DMS79 treated with DMSO at 0.1 percent for 48 hours (cell line): ENCODE results near the gene NUP210.

Experiments used
- DNase-seq: peaks from one replicate; lab custom pipeline; 2025; lab: John Stamatoyannopoulos, UW

Gene NUP210

GRCh38 chr3:13375464-13375863, 44.7 kb downstream of the NUP210 start:
- DNase-seq: no peak

- no peak for DNase-seq
These were observed 46.0 kb downstream of the NUP210 start for GRCh38 chr3:13373975-13374586.

GRCh38 chr3:13372656-13373055, 47.5 kb downstream of the NUP210 start:
- DNase-seq: no peak

GRCh38 chr3:13372126-13372525, 48.0 kb downstream of the NUP210 start:
- DNase-seq: no peak

- no peak for DNase-seq
These were observed 48.7 kb downstream of the NUP210 start for GRCh38 chr3:13371100-13372075.

GRCh38 chr3:13370609-13371008, 49.5 kb downstream of the NUP210 start:
- no peak for DNase-seq

GRCh38 chr3:13370055-13370454, 50.1 kb downstream of the NUP210 start:
- DNase-seq: no peak

- DNase-seq: no peak
These were observed 51.3 kb downstream of the NUP210 start for GRCh38 chr3:13368834-13369233.

- DNase-seq: no peak
These were observed 52.4 kb downstream of the NUP210 start for GRCh38 chr3:13367728-13368127.

GRCh38 chr3:13365390-13366379, 54.4 kb downstream of the NUP210 start:
- DNase-seq: no peak

GRCh38 chr3:13364602-13365271, 55.4 kb downstream of the NUP210 start:
- DNase-seq: no peak

- DNase-seq: no peak
These were observed 57.6 kb downstream of the NUP210 start for GRCh38 chr3:13362551-13362950.

GRCh38 chr3:13359916-13360315, 60.2 kb downstream of the NUP210 start:
- no peak for DNase-seq

- no peak for DNase-seq
These were observed 61.5 kb downstream of the NUP210 start for GRCh38 chr3:13358643-13359042.

GRCh38 chr3:13358051-13358450, 62.1 kb downstream of the NUP210 start:
- no peak for DNase-seq

- DNase-seq: no peak
These were observed 63.0 kb downstream of the NUP210 start for GRCh38 chr3:13357074-13357473.

- DNase-seq: no peak
These were observed 66.1 kb downstream of the NUP210 start for GRCh38 chr3:13353936-13354542.

- DNase-seq: no peak
These were observed 66.6 kb downstream of the NUP210 start for GRCh38 chr3:13353506-13353905.

GRCh38 chr3:13352621-13353131, 67.4 kb downstream of the NUP210 start:
- no peak for DNase-seq

GRCh38 chr3:13349823-13350222, 70.3 kb downstream of the NUP210 start:
- DNase-seq: no peak
